SU-DHL-6 (cell line): ENCODE results near the gene EMC9.

Experiments
- H2AFZ ChIP-seq: fragments of 200-600 bp; sonication (generic); 2 replicates; pipeline ENCODE4 v1.6.1; 2014; ENCODE audit warnings: low read depth, mild to moderate bottlenecking, moderate library complexity, mixed read lengths, antibody characterized with exemption, low read length; ENCODE audit not compliant: severe bottlenecking
- H3F3A ChIP-seq: fragments of 200-600 bp; shearing (Covaris generic); 2 replicates; pipeline ENCODE4 v1.6.0; 2016; ENCODE audit warnings: antibody characterized with exemption, mild to moderate bottlenecking; ENCODE audit not compliant: insufficient read depth
- H3K27ac ChIP-seq: fragments of 200-600 bp; sonication (generic); 2 replicates; pipeline ENCODE4 v1.5.1; 2016; ENCODE audit warnings: low read depth, mild to moderate bottlenecking, low read length, moderate library complexity, mixed read lengths
- H3K27me3 ChIP-seq: fragments of 200-600 bp; sonication (generic), shearing (Covaris generic); 2 replicates; pipeline ENCODE4 v1.6.0; 2014; ENCODE audit warnings: mild to moderate bottlenecking, low read length
- H3K36me3 ChIP-seq: fragments of 200-600 bp; sonication (generic); 2 replicates; pipeline ENCODE4 v1.6.1; 2014; ENCODE audit warnings: mild to moderate bottlenecking, low read length, mixed read lengths
- H3K4me2 ChIP-seq: fragments of 300-600, 200-600 bp; shearing (Covaris generic), sonication (generic); 2 replicates; pipeline ENCODE4 v1.6.0; 2014; ENCODE audit warnings: low read length, low read depth, mild to moderate bottlenecking; ENCODE audit not compliant: poor library complexity, severe bottlenecking
- H3K4me3 ChIP-seq: fragments of 200-600 bp; sonication (generic); 2 replicates; pipeline ENCODE4 v1.5.1; 2014; ENCODE audit warnings: antibody characterized with exemption, low read length, mild to moderate bottlenecking, mixed read lengths; ENCODE audit not compliant: insufficient read depth, poor library complexity, severe bottlenecking
- H3K79me2 ChIP-seq: fragments of 200-600 bp; sonication (generic); 2 replicates; pipeline ENCODE4 v1.6.1; 2014; ENCODE audit warnings: mild to moderate bottlenecking, low read length, moderate library complexity; ENCODE audit not compliant: insufficient read depth
- H3K9ac ChIP-seq: fragments of 200-600 bp; sonication (generic); 2 replicates; pipeline ENCODE4 v1.7.0; 2014; ENCODE audit warnings: mild to moderate bottlenecking, low read length
- H3K9me2 ChIP-seq: fragments of 200-600 bp; sonication (generic); replicated peaks from 2 replicates; pipeline ENCODE4 v1.6.1; 2014; ENCODE audit warnings: low read length; ENCODE audit not compliant: insufficient read depth
- H3K9me3 ChIP-seq: fragments of 200-600 bp; sonication (generic); 2 replicates; pipeline ENCODE4 v1.6.1; 2014; ENCODE audit warnings: low read length, mixed read lengths; ENCODE audit not compliant: insufficient read depth
- H4K20me1 ChIP-seq: fragments of 200-600 bp; sonication (generic); 2 replicates; pipeline ENCODE4 v1.6.1; 2014; ENCODE audit warnings: low read depth, mild to moderate bottlenecking, antibody characterized with exemption, low read length, moderate library complexity, mixed read lengths
- EZH2phosphoT487 ChIP-seq: fragments of 200-600 bp; sonication (generic), shearing (Covaris generic); conservative IDR thresholded peaks from 2 replicates; pipeline ENCODE4 v1.6.1; 2018; ENCODE audit warnings: mild to moderate bottlenecking, antibody characterized with exemption, low read length, moderate library complexity, mixed read lengths
- TF ChIP-seq, protein P1 (sequence below): fragments of 200-600 bp; sonication (generic); IDR thresholded peaks from one replicate; pipeline ENCODE4 v1.5.1; 2017; ENCODE audit warnings: antibody characterized with exemption, mild to moderate bottlenecking, low read length, moderate library complexity; ENCODE audit not compliant: insufficient read depth, poor library complexity, severe bottlenecking

EMC9 gene

DNA sequence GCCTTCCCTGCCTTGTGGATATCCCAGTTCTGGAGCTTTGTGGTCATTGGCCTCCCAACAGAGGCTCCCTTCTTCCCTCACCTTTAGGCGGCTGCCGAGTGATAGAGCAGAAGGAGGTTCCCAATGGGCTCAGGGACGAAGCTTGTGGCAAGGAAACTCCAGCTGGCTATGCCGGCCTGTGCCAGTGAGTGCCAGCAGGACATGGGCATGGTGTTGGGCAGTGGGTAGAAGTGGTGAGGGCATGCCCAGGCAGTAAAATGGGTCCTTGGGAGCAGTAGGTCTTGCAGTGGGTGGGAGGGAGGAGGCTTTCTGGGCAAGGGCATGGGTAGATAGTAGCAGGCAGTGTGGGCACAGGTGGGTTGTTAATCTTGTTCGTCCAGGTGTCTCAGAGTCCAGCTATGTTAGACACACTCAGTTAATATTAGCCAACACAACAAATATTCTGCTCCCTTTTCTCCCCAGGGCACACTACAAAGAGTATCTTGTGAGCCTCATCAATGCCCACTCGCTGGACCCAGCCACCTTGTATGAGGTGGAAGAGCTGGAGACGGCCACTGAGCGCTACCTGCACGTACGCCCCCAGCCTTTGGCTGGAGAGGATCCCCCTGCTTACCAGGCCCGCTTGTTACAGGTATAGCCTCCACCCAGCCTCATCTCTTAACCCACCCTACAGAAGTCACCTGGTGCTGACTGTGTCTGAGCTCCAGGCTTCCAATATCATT, 18.5 kb upstream of the EMC9 start:
- Histone ChIP-seq H3K4me3 (no peak overlapping the region), H3K79me2 (peaks cover 10% of the 10 kb centered on the region; the same call in 1 of the 2 replicates), H3K9me3 (no peaks in the 10 kb centered on the region), H3K9me2 (no peaks in the 10 kb centered on the region), H3F3A (0 out of 2 replicates have a peak, but pooled peaks cover 3% of the 10 kb centered on the region), H3K36me3 (no peaks in the 10 kb centered on the region), H3K27ac (no peak overlapping the region), H3K4me2 (no peak overlapping the region), H4K20me1 (no peaks in the 10 kb centered on the region), H3K27me3 (no peaks in the 10 kb centered on the region), H3K9ac (no peak overlapping the region), H2AFZ (no peak overlapping the region)
- no peak for TF ChIP-seq EZH2phosphoT487
- TF ChIP-seq, protein P1, sequence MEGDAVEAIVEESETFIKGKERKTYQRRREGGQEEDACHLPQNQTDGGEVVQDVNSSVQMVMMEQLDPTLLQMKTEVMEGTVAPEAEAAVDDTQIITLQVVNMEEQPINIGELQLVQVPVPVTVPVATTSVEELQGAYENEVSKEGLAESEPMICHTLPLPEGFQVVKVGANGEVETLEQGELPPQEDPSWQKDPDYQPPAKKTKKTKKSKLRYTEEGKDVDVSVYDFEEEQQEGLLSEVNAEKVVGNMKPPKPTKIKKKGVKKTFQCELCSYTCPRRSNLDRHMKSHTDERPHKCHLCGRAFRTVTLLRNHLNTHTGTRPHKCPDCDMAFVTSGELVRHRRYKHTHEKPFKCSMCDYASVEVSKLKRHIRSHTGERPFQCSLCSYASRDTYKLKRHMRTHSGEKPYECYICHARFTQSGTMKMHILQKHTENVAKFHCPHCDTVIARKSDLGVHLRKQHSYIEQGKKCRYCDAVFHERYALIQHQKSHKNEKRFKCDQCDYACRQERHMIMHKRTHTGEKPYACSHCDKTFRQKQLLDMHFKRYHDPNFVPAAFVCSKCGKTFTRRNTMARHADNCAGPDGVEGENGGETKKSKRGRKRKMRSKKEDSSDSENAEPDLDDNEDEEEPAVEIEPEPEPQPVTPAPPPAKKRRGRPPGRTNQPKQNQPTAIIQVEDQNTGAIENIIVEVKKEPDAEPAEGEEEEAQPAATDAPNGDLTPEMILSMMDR: no peak

DNA sequence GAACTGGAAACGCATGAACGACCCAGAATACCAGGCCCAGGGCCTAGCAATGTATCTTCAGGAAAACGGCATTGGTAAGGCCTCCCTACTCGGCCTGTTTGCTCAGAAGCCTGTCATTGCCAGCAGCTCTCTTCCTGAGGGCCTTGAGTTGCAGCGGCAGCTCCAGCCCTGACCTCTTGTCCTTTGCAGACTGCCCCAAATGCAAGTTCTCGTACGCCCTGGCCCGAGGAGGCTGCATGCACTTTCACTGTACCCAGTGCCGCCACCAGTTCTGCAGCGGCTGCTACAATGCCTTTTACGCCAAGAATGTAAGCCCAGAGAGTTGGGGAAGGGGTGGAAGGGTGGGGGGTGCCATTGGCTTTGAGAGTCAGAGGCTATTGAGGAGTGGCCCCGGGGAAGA, 15.9 kb upstream of the EMC9 start:
- Histone ChIP-seq H3K9ac (no peak overlapping the region), H3K27ac (no peak overlapping the region), H3K27me3 (no peaks in the 10 kb centered on the region), H2AFZ (no peak overlapping the region), H4K20me1 (no peaks in the 10 kb centered on the region), H3K36me3 (no peaks in the 10 kb centered on the region), H3F3A (0 out of 2 replicates have a peak, but pooled peaks cover 3% of the 10 kb centered on the region), H3K79me2 (peaks cover 10% of the 10 kb centered on the region; the same call in 1 of the 2 replicates), H3K4me3 (no peak overlapping the region), H3K4me2 (no peak overlapping the region), H3K9me3 (no peaks in the 10 kb centered on the region), H3K9me2 (no peaks in the 10 kb centered on the region)
- no peak for TF ChIP-seq EZH2phosphoT487
- TF ChIP-seq, protein P1: no peak

DNA sequence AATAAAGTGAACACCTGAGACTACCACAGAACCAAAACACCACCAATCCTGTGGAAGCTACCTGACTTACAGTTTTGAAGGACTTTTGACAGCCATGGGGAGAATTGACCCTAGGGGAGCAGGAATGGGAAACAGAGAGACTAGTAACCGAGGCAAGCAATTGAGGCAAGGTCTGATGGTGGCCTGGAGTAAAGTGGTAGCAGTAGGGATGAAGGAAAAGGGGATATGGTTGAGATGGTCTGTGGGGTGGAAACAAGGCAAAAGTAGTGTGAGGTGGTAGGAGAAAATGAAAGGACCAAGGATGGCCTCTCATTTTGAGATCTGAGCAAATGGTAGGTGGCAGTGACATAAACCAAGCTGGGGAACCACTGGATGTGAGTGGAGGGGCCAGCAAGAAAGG, 15.4 kb upstream of the EMC9 start:
- H3K4me3 ChIP-seq: no peak overlapping the region
- no peaks in the 10 kb centered on the region for H3K36me3 ChIP-seq
- TF ChIP-seq, protein P1: no peak
- no peak for TF ChIP-seq EZH2phosphoT487
- H3K9me2 ChIP-seq: no peaks in the 10 kb centered on the region
- H3K27ac ChIP-seq: no peak overlapping the region
- no peak overlapping the region for H2AFZ ChIP-seq
- H4K20me1 ChIP-seq: no peaks in the 10 kb centered on the region
- H3F3A ChIP-seq: 0 out of 2 replicates have a peak, but pooled peaks cover 3% of the 10 kb centered on the region
- no peaks in the 10 kb centered on the region for H3K27me3 ChIP-seq
- no peaks in the 10 kb centered on the region for H3K9me3 ChIP-seq
- H3K79me2 ChIP-seq: peaks cover 5% of the 10 kb centered on the region; the same call in 1 of the 2 replicates
- no peak overlapping the region for H3K4me2 ChIP-seq
- no peak overlapping the region for H3K9ac ChIP-seq
